Gastrocnemius medialis (tissue), 4 donors: ENCODE results near the gene SPOCK1. TPM values are rescaled to one million over a fixed set of nuclear protein-coding genes. Genes with fewer than 3 reads are reported as not detected.
A peak's percentile ranks its signal among the peaks of the same experiment; 100 is the strongest.

Experiments used
- ATAC-seq, 2 donors: fragments of 150-250 bp; one replicate each; pipeline ENCODE4 v1.9.1; 2016
- DNase-seq, 2 donors: peaks; one replicate each; pipeline ENCODE4 v3.0.0-alpha.2; 2019
- H3K27ac ChIP-seq, 4 donors: fragments of 200-600 bp; sonication (generic); 1 replicate in 1 of 4; 2 replicates in 3 of 4; pipeline ENCODE4 v1.5.1; 2016 to 2018; ENCODE audit warnings: mild to moderate bottlenecking in 2 of 4, moderate library complexity in 1 of 4
- H3K27me3 ChIP-seq, 3 donors: fragments of 200-600 bp; sonication (generic) in 2 of 3; 1 replicate in 1 of 3; 2 replicates in 2 of 3; pipeline versions ENCODE4 v1.5.1 to v1.6.0; 2016 to 2019; ENCODE audit warnings: mild to moderate bottlenecking in 1 of 3, moderate library complexity in 1 of 3
- H3K36me3 ChIP-seq, 2 donors: fragments of 200-600 bp; sonication (generic) in 1 of 2; one replicate each; pipeline ENCODE4 v1.5.1; 2017 to 2018
- H3K4me1 ChIP-seq, 2 donors: fragments of 200-600 bp; sonication (generic) in 1 of 2; one replicate each; pipeline ENCODE4 v1.5.1; 2016 to 2017; ENCODE audit warnings: mild to moderate bottlenecking in 2 of 2
- H3K4me3 ChIP-seq, 4 donors: fragments of 200-600 bp; sonication (generic) in 3 of 4; 1 replicate in 1 of 4; 2 replicates in 3 of 4; pipeline ENCODE4 v1.5.1; 2016 to 2019; ENCODE audit warnings: mild to moderate bottlenecking in 2 of 4
- H3K9me3 ChIP-seq, 3 donors: fragments of 200-600 bp; sonication (generic) in 2 of 3; 1 replicate in 1 of 3; 2 replicates in 2 of 3; pipeline ENCODE4 v1.5.1; 2016 to 2019
- POLR2A ChIP-seq, 2 donors: fragments of 450-650 bp; IDR thresholded peaks; one replicate each; pipeline ENCODE4 v1.6.1; 2017; ENCODE audit warnings: antibody characterized with exemption in 2 of 2, mild to moderate bottlenecking in 2 of 2, moderate library complexity in 2 of 2
- in situ Hi-C, 4 donors: fragments of 200-750 bp; cut with MboI; loops; one replicate each; pipeline versions ENCODE4 v1.15.0 to v1.8.0; 2017; ENCODE audit warnings: low sequenced_read_pairs in 4 of 4
- intact Hi-C: fragments of 100-400 bp; cut with DNase I; formaldehyde crosslinking; loops from one replicate; pipeline ENCODE4 v1.15.1; 2023; ENCODE audit warnings: low total_unique reads
- total RNA-seq, 4 donors: library from RNA; depleted of rRNA; stranded (reverse); fragments of >200 nt; gene quantifications; one replicate each; pipeline versions ENCODE4 v1.1.0 to v1.2.3, GENCODE V29; 2016
- TF ChIP-seq, protein P1 (sequence below), 5 experiments: fragments of 450-650 bp in 3 of 5; fragments of 200-600 bp in 2 of 5; sonication (generic) in 2 of 5; IDR thresholded peaks in 4 of 5; conservative IDR thresholded peaks in 1 of 5; 1 replicate in 4 of 5; 2 replicates in 1 of 5; pipeline ENCODE4 v1.5.1; 2016 to 2019; ENCODE audit warnings: antibody characterized with exemption in 5 of 5, mild to moderate bottlenecking in 3 of 5, moderate library complexity in 3 of 5

Gene SPOCK1
- total RNA-seq, 4 donors from 2014 or later: 5.8 to 33.8 (median 25.3) TPM

DNA sequence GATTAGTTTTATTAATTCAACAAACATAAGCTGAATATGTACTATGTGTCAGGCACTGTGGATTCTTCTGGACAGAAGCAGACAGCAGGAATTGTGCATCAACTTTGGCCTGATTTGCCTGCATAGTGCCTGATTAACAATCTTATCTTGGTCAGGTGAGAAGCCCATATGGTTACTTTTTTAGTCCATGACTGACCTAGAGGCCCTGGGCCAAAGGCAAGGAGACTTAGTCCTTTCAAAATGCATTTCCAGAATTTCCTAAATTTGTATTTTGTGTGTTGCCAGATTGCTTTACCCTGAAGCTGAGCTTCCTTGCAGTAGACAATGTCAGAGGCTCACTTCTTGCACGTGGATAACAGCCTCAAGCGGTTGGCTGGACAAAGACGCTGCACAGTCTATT, 286.7 kb downstream of the SPOCK1 start:
- in situ Hi-C loops (loop anchor here in 3 of 4 donors (10.0 to 25.0 kb wide), 3 partner anchors 275 to 408 kb away; partner anchors contain the start of gene SPOCK1 (in 1 of the 3)), intact Hi-C loops (no loop called here)
- H3K4me1 ChIP-seq: peaks cover 5 to 14% of the 10 kb centered on the region in 2 donors
- no peak overlapping the region for H3K27ac ChIP-seq
- H3K4me3 ChIP-seq: no peak overlapping the region
- DNase-seq (no peak), ATAC-seq (no peak)
- H3K36me3 ChIP-seq: no peaks in the 10 kb centered on the region
- H3K9me3 ChIP-seq: no peaks in the 10 kb centered on the region
- TF ChIP-seq POLR2A (IDR thresholded peaks at IDR 0.05): no peak
- TF ChIP-seq, protein P1, sequence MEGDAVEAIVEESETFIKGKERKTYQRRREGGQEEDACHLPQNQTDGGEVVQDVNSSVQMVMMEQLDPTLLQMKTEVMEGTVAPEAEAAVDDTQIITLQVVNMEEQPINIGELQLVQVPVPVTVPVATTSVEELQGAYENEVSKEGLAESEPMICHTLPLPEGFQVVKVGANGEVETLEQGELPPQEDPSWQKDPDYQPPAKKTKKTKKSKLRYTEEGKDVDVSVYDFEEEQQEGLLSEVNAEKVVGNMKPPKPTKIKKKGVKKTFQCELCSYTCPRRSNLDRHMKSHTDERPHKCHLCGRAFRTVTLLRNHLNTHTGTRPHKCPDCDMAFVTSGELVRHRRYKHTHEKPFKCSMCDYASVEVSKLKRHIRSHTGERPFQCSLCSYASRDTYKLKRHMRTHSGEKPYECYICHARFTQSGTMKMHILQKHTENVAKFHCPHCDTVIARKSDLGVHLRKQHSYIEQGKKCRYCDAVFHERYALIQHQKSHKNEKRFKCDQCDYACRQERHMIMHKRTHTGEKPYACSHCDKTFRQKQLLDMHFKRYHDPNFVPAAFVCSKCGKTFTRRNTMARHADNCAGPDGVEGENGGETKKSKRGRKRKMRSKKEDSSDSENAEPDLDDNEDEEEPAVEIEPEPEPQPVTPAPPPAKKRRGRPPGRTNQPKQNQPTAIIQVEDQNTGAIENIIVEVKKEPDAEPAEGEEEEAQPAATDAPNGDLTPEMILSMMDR (IDR thresholded peaks at IDR 0.05 in 4 of 5, conservative IDR thresholded peaks at IDR 0.05 in 1 of 5): no peak
- no peaks in the 10 kb centered on the region for H3K27me3 ChIP-seq

- no peak overlapping the region for H3K4me3 ChIP-seq
- peak overlapping the region; percentile 19 to 60 (median 38) for H3K27ac ChIP-seq
- no peaks in the 10 kb centered on the region for H3K27me3 ChIP-seq
- peak; percentile 44 to 59 for ATAC-seq
- intact Hi-C loops: no loop called here
- no peak for TF ChIP-seq POLR2A (IDR thresholded peaks at IDR 0.05)
- TF ChIP-seq, protein P1 (IDR thresholded peaks at IDR 0.05 in 4 of 5, conservative IDR thresholded peaks at IDR 0.05 in 1 of 5): no peak
- no peak for DNase-seq
- H3K4me1 ChIP-seq: peaks cover 18 to 23% of the 10 kb centered on the region in 2 donors
- in situ Hi-C loops: loop anchor here in 3 of 4 donors (25.0 kb wide), 2 partner anchors 278 to 397 kb away; partner anchors contain the start of gene SPOCK1 (in 1 of the 3)
- H3K36me3 ChIP-seq: no peaks in the 10 kb centered on the region
- no peaks in the 10 kb centered on the region for H3K9me3 ChIP-seq
Observed at GRCh38 chr5:137209232-137209809, 289.8 kb downstream of the SPOCK1 start.

DNA sequence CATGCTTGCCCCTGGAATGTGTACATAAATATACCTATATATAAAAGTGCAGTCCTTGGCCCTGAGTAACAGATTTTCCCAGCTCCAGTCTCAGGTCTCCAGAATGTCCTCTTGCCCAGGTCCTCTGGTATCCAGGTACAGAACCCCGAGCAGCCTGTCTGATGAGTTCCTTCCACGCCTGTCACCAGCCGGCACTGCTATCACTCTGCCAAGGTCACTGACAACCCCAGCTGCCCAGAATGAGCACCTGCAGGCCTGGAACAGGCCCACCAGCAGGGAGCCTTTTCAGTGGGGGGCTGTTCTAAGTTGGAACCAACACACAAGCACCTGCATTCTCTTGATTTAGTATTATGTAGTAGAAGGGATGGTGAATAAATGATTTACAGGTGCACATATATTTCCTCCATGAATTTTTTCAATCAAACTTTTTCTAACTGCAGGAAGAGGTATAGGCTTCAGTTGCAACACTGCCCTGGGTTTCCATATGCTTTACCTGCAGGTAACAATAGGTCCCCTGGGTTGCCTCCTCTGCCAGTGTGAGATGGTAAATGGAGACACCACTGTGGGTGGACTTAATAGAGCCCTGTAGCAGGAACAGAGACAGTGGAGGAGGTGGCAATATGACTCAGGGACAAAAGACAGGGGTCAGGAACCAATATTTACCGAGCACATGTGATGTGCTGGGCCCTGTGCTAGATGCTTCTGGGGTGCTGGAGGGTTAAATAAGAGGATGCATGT, 291.9 kb downstream of the SPOCK1 start:
- DNase-seq: no peak
- no peaks in the 10 kb centered on the region for H3K36me3 ChIP-seq
- no peaks in the 10 kb centered on the region for H3K27me3 ChIP-seq
- H3K27ac ChIP-seq: peak overlapping the region in 1 of 4 donors; percentile 14
- H3K4me1 ChIP-seq: peaks cover 18 to 23% of the 10 kb centered on the region in 2 donors
- H3K9me3 ChIP-seq: no peaks in the 10 kb centered on the region
- no peak for TF ChIP-seq POLR2A (IDR thresholded peaks at IDR 0.05)
- TF ChIP-seq, protein P1 (IDR thresholded peaks at IDR 0.05 in 4 of 5, conservative IDR thresholded peaks at IDR 0.05 in 1 of 5): no peak
- peak in 1 of 2 donors; percentile 19 for ATAC-seq
- no peak overlapping the region for H3K4me3 ChIP-seq
- intact Hi-C loops: no loop called here
- in situ Hi-C loops: loop anchor here in 3 of 4 donors (25.0 kb wide), 2 partner anchors 280 to 395 kb away; partner anchors contain the start of gene SPOCK1 (in 1 of the 3)

DNA sequence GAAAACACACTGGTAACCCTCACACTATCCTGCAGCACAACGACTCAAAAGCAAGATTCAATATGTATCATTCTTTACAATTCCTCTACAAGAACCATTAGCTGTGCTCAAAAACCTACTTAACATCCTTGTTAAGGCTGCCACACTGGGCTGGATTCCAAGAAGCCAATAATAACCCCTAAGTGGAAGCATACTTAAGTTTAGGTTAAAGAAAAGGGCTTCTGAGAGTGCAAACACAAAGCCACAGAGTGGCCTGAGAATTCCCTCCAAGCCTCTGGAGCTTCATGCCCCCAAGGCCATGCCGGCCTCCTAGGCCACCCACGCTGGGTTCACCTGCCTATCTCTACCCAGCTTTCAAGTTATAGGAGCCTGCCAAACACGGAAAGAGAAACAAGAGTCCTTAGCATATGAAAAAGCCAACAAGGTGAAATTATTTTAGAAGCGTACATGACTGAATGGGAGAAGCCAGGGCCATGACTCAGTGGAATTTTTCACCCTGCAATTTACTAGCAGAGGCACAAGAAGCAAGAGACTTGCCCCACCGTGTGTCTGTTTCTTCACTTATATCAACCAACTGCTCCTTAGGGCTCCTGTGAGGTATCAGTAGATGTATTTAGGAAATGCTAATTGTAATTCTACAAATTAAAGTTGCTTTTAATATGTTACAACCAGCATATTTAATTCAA, 293.0 kb downstream of the SPOCK1 start:
- DNase-seq (no peak), ATAC-seq (peak in 1 of 2 donors; percentile 35)
- in situ Hi-C loops: loop anchor here in 3 of 4 donors (25.0 kb wide), 2 partner anchors 281 to 394 kb away; partner anchors contain the start of gene SPOCK1 (in 1 of the 3)
- H3K27ac ChIP-seq: peak overlapping the region in 2 of 4 donors; percentile 14 to 35
- no peaks in the 10 kb centered on the region for H3K36me3 ChIP-seq
- H3K4me1 ChIP-seq: peaks cover 18 to 23% of the 10 kb centered on the region in 2 donors
- TF ChIP-seq, protein P1 (IDR thresholded peaks at IDR 0.05 in 4 of 5, conservative IDR thresholded peaks at IDR 0.05 in 1 of 5): no peak
- TF ChIP-seq POLR2A (IDR thresholded peaks at IDR 0.05): no peak
- no peak overlapping the region for H3K4me3 ChIP-seq
- no peaks in the 10 kb centered on the region for H3K27me3 ChIP-seq
- intact Hi-C loops: no loop called here
- H3K9me3 ChIP-seq: no peaks in the 10 kb centered on the region
